ENCODE data around the gene ARF1. TPM values are rescaled to one million over a fixed set of nuclear protein-coding genes. Genes with fewer than 3 reads are reported as not detected.

The ARF1 gene
- total RNA-seq, 1 donor from 2014 or later, result 259 TPM

DNA sequence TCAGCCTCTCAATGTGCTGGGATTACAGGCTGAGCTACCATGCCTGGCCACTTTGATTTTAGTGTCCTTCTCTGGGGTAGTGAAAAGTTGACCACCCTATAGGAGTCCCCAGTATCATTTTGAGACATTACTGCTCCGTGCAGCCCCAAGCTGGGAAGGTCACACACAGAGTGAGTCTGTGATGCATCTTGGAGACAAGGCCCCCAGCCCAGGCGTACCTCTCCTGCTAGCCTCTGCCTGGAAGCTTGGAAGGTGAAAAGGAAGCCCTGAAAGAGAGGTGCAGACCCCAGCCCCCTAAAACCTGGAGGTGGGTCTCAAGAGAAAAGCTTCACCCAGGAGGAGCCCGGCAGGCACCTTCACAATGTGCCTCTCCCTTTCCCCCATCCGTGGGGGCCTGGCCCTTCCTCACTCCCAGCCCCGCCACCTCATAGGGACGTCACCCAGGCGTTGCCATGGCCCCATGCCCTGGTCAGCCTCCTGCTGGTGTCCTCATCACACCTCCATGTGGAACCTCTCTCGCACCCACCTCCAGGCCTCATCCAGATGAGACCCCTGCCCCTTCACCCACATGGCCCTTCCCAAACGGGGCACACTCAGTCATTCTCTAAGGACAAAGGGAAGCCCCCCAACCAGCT lies 5.6 kb upstream of the ARF1 start:
- no peak overlapping the region for H3K4me3 Mint-ChIP-seq (ENCODE audit: low read depth)
- H3K27ac Mint-ChIP-seq, result no peak overlapping the region
- H3K9me3 Mint-ChIP-seq (ENCODE audit: low read depth), result no peaks in the 10 kb centered on the region
- peaks cover 1% of the 10 kb centered on the region for H3K4me1 Mint-ChIP-seq (ENCODE audit: low read depth)
- TF ChIP-seq, protein P1, sequence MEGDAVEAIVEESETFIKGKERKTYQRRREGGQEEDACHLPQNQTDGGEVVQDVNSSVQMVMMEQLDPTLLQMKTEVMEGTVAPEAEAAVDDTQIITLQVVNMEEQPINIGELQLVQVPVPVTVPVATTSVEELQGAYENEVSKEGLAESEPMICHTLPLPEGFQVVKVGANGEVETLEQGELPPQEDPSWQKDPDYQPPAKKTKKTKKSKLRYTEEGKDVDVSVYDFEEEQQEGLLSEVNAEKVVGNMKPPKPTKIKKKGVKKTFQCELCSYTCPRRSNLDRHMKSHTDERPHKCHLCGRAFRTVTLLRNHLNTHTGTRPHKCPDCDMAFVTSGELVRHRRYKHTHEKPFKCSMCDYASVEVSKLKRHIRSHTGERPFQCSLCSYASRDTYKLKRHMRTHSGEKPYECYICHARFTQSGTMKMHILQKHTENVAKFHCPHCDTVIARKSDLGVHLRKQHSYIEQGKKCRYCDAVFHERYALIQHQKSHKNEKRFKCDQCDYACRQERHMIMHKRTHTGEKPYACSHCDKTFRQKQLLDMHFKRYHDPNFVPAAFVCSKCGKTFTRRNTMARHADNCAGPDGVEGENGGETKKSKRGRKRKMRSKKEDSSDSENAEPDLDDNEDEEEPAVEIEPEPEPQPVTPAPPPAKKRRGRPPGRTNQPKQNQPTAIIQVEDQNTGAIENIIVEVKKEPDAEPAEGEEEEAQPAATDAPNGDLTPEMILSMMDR (IDR thresholded peaks at IDR 0.05; ENCODE audit: unreplicated experiment), result no peak
- H3K36me3 Mint-ChIP-seq (ENCODE audit: insufficient read depth), result no peaks in the 10 kb centered on the region
- H3K27me3 Mint-ChIP-seq, result peaks cover 22% of the 10 kb centered on the region
- no peak for DNase-seq (ENCODE audit: low spot score, unreplicated experiment)

DNA sequence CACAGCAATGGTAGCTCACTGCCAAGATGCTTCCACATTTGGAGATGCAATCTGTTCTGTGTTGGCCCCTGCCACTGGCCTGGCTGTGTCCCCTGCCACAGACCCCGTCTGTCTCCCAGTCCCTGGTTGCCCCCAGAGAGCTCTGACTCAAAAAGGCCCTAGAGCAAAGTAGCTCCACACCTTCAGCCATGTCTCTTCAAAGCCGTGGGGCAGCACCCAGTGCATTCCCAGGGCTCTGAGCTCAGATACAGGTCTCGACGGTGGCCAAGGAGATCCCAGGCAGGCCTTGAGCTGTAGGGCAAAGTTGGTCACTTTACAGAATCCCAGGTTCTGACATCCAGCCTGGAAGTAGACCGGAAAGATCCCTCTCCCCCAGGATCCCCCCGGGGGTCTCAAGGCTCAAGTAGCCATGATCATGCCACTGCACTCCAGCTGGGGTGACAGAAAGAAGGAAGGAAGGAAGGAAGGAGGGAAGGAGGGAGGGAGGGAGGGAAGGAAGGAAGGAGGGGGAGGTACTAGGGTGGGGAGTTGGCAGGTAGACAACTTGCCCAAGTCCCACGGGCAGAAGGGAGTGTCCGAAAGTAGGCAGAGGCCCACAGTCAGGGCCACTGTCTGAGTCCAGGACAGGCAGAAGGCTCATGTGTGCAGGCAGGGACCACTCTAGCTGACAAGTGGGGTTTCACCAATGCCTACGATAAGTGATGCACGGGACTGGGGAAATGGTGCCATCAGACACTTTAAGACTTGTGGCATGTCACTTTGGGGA lies 4.8 kb upstream of the ARF1 start:
- no peak overlapping the region for H3K27ac Mint-ChIP-seq
- peaks cover 17% of the 10 kb centered on the region for H3K27me3 Mint-ChIP-seq
- no peaks in the 10 kb centered on the region for H3K9me3 Mint-ChIP-seq (ENCODE audit: low read depth)
- DNase-seq (ENCODE audit: low spot score, unreplicated experiment), result no peak
- TF ChIP-seq, protein P1 (IDR thresholded peaks at IDR 0.05; ENCODE audit: unreplicated experiment), result no peak
- no peak overlapping the region for H3K4me3 Mint-ChIP-seq (ENCODE audit: low read depth)
- H3K36me3 Mint-ChIP-seq (ENCODE audit: insufficient read depth), result no peaks in the 10 kb centered on the region
- H3K4me1 Mint-ChIP-seq (ENCODE audit: low read depth), result peaks cover 1% of the 10 kb centered on the region

DNA sequence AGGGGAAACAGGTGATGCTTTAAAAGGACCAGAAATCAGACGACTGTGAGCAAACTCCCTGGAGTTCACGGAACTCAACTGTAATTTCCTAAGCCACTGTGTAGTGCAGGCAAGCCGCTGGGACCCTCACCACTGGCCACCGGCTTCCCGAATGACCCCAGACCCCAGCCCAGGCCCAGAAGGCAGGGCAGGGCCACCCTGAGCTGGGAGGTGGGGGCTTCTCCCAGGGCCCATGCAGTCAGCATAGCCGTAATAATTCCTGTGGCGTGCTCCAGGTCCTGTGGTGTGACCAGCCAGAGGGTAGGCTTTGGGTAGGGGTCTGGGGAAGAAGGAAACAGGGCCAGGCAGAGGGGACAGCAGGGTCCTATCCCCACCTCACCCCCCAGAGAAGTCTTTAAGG lies 3.5 kb upstream of the ARF1 start:
- Mint-ChIP-seq H3K27ac (no peak overlapping the region), H3K4me3 (ENCODE audit: low read depth) (no peak overlapping the region), H3K4me1 (ENCODE audit: low read depth) (peaks cover 6% of the 10 kb centered on the region), H3K27me3 (peaks cover 11% of the 10 kb centered on the region), H3K9me3 (ENCODE audit: low read depth) (no peaks in the 10 kb centered on the region), H3K36me3 (ENCODE audit: insufficient read depth) (no peaks in the 10 kb centered on the region)
- no peak for DNase-seq (ENCODE audit: low spot score, unreplicated experiment)
- TF ChIP-seq, protein P1 (IDR thresholded peaks at IDR 0.05; ENCODE audit: unreplicated experiment), result no peak

DNA sequence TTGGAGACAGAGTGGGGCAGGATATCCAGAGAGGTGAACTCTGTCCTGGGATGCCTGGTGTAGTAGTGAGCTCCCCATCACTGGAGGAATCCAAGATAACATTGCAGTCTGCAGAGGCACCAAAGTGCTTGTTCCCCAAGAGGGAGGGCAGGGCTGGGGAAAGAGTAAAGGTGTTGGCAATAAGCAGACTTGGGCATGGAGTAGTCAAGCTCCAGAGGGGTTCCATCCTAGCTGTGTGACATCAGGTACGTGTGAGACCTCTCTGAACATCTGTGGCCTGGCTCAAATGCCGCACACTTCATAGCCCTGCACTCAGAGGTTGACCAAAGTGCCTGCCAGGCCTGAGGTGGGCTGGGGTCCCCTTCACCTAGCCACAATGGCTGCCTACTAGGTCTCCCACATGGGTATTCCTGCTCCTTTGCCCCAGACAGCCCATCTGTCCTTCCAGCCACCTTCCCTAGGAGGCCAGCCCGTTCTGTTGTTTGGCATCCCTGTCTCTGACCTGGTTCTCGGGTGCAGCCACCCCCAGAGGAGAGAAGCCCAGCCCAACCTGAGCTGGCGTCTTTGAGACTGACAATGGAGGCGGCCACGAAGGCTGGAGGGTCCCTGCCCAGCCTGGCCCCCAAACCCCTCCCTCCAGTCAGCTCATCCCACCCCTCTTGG lies 2.8 kb upstream of the ARF1 start:
- no peak overlapping the region for H3K27ac Mint-ChIP-seq
- TF ChIP-seq, protein P1 (IDR thresholded peaks at IDR 0.05; ENCODE audit: unreplicated experiment), result no peak
- peaks cover 7% of the 10 kb centered on the region for H3K27me3 Mint-ChIP-seq
- H3K4me1 Mint-ChIP-seq (ENCODE audit: low read depth), result peaks cover 13% of the 10 kb centered on the region
- no peak overlapping the region for H3K4me3 Mint-ChIP-seq (ENCODE audit: low read depth)
- H3K36me3 Mint-ChIP-seq (ENCODE audit: insufficient read depth), result no peaks in the 10 kb centered on the region
- DNase-seq (ENCODE audit: low spot score, unreplicated experiment), result no peak
- H3K9me3 Mint-ChIP-seq (ENCODE audit: low read depth), result no peaks in the 10 kb centered on the region

DNA sequence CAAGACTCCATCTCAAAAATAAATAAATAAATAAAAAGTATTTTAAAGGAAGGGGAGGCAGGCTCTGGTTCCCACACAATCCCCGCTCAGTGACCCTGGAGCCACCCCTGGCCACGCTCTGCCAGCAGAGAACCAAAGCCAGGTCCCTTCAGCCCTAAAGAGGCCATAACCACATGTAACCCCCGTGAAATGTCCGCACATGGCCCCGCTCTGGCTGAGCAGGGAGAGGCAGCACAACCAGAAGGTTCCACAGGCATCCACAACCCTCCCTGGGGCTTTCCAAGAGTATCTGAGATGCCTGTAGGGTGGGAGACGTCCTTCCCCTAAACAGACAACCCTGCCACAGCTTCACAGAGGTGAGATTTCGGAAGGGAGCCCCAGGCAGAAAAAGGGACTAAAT lies 1.4 kb upstream of the ARF1 start:
- Mint-ChIP-seq H3K36me3 (ENCODE audit: insufficient read depth) (peaks cover 3% of the 10 kb centered on the region), H3K27ac (peak overlapping the region; percentile 20), H3K27me3 (peaks cover 3% of the 10 kb centered on the region), H3K4me1 (ENCODE audit: low read depth) (peaks cover 26% of the 10 kb centered on the region), H3K4me3 (ENCODE audit: low read depth) (peak overlapping the region; percentile 74), H3K9me3 (ENCODE audit: low read depth) (no peaks in the 10 kb centered on the region)
- no peak for DNase-seq (ENCODE audit: low spot score, unreplicated experiment)
- TF ChIP-seq, protein P1 (IDR thresholded peaks at IDR 0.05; ENCODE audit: unreplicated experiment), result no peak

Measured in progenitor cell of endocrine pancreas (in vitro differentiated cells).